GM21723 (cell line): Measurements from ENCODE around the gene WNT16.
"Not testable (repeated sequence)": the region's sequence is repeated elsewhere in the genome, so short reads cannot be mapped to it uniquely, and the experiment has no call there.

ENCODE experiments used
- ATAC-seq: cut with Tn5 transposase; IDR thresholded peaks from one replicate; pipeline ENCODE4 v1.9.1; 2021; ENCODE audit warnings: mild to moderate bottlenecking, moderate library complexity; ENCODE audit not compliant: unreplicated experiment

WNT16 gene

DNA sequence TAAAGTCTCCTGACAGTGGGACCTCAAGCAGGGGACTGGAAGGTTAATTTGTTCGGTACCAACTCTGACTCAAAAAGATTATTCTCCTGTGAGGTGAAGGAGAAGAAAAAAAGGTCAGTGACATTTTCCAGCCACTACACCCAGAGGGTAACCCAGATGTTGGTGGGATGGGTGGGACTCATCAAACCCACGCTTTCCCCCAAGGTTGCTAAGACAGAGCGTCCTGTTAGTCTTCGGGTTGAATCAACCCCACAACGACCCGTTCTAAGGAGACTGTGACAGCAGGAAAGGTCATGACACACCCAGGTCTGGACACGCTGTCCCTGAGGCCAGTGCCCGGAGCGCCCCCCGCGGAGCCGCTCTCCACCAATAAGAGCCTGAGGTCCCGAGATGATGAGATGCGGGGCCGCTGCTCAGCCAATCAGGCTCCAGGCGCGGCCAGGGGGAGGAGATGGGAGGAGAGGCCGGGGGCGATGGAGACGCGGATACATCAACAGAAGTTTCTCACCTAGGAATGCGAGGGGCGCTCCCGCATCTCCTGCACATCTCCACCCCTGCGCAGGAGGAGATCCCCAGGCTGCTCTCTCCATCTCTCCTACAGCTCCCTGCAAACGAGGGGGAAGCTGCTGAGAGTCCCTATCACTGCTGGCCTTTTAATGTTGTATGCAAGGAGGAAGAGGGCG lies at the start of gene WNT16:
Gene WNT16 (plus strand): TSS at position 493 of the 683 bp plus-strand sequence. CDS start 293 bp downstream, outside the sequence.
- ATAC-seq = no peak

DNA sequence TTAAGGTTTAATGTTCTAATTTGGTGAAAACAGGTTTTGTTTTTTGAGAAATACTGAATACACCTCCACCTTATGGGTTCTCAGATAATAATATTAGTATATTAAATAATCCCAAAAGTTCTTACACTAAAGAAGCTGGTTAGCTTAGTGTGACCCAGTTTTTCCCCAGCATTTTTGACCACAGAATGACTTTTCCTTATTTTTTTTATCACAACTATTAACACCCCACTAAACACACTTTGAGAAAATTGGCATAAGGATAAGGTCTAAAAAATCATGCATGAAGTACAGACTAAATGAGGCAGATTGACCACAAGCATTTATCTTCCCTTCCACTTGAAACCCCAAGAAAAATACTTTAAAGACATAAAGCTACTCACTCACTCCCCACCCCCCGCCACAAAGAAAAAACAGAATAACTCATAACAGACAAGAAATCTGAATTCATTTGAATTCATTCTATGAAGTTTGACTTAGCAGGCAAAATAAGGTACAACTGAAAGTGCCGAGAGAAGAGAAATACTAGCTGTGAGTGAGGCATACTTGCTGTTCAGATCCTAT lies 49.7 kb upstream of the WNT16 start:
- peak; percentile 19 for ATAC-seq

GRCh38 chr7:121279822-121280221 lies 49.0 kb upstream of the WNT16 start:
- no peak for ATAC-seq

DNA sequence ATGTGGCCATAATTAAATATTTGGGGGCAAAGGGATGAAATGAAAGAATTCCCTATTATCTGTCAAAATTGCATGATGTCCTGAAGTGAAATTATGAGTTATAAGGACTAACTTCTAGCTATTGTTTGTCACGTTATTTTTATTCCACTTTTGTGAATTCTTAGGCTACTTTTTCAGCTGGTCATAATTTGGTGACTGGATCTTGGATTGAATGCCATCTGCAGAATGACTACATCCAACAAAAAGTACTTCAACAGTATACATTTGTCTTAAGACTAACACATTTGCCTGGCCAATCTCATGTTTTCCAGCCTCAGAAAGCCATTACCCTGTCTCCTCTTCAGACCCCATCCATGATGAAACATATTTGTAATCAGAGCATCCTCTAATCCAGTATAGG lies 48.1 kb upstream of the WNT16 start:
- ATAC-seq = no peak

DNA sequence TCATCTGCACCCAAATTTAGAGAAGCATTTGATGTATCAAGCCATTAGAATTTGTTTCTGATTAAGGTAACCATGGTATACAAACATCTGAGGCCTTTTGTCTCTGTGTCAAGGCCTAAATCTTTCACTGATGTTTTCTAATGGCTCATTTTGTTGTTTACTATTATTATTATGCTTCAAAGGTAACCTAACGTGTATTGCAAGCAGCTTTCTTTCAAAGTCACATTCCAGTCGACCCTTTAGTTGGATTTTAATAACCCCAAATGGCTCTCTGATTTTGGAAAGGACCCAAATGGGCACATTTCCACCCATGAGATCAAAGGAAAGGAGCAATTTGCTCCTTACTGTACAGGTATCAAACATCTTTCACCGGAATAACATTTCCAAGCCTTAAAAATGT lies 46.7 kb upstream of the WNT16 start:
- no peak for ATAC-seq

DNA sequence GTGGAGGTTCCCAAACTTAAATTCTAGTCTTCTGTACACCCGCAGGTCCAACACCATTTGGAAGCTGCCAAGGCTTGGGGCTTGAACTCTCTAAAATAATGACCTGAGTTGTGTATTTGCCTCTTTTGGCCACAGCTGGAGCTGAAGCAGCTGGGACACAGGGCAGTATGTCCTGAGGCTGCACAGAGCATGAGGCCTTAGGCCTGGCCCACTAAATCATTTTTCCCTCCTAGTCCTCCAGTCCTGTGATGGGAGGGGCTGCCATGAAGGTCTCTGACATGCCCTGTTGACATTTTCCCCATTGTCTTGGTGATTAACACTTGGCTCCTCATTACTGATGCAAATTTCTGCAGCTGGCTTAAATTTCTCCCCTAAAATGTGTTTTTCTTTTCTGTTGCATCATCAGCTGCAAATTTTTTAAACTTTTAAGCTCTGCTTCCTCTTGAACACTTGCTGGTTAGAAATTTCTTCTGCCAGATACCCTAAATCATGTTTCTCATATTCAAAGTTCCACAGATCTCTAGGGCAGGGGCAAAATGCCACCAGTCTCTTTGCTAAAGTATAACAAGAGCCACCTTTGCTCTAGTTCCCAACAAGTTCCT lies 43.6 kb upstream of the WNT16 start:
- no peak for ATAC-seq

DNA sequence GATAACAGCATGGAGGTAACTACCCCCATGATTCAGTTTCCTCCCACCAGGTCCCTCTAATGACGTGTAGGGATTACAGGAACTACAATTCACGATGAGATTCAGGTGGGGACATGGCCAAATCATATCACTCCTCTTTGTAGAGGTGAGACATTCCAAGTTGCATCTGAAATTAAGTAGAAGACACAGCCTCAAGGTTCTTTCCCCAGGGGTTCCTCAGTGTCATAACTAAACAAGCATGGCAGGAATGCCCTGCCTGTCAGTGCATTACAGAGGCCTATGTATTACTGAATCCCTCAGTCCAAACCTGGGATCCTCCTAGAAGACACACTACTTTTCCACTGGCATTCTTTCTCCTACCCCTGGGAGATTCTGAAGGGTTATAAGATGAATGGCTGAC lies 42.6 kb upstream of the WNT16 start:
- ATAC-seq = no peak

GRCh38 chr7:121286742-121287734 lies 41.8 kb upstream of the WNT16 start:
- no peak for ATAC-seq

DNA sequence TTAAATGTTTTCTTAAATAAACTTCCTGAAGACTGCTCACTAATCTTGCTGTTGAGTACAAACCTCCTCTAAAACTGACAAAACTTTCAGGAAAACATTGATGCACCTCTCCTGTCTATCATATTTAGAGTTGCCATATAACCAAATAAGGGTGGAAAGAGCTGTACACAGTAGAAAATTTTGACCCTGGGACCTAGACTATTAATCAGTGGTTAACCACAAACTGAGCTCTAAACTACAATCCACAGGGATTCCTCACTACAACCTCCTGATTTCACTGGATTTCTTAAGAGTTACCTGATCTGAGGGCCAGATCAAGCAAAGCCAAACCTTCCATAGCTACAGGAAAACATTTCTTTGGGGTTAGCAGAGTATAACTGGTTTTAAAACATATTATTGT lies 39.9 kb upstream of the WNT16 start:
- ATAC-seq = no peak

- not testable (repeated sequence) for ATAC-seq
Observed at GRCh38 chr7:121289930-121290329, 38.9 kb upstream of the WNT16 start.

- no peak for ATAC-seq
Observed at GRCh38 chr7:121294448-121294992, 34.3 kb upstream of the WNT16 start.

- ATAC-seq = no peak
Observed at GRCh38 chr7:121297843-121298242, 31.0 kb upstream of the WNT16 start.

GRCh38 chr7:121298831-121299239 lies 30.0 kb upstream of the WNT16 start:
- ATAC-seq = no peak

GRCh38 chr7:121300685-121301420 lies 27.9 kb upstream of the WNT16 start:
- no peak for ATAC-seq

GRCh38 chr7:121301446-121302213 lies 27.2 kb upstream of the WNT16 start:
- no peak for ATAC-seq

DNA sequence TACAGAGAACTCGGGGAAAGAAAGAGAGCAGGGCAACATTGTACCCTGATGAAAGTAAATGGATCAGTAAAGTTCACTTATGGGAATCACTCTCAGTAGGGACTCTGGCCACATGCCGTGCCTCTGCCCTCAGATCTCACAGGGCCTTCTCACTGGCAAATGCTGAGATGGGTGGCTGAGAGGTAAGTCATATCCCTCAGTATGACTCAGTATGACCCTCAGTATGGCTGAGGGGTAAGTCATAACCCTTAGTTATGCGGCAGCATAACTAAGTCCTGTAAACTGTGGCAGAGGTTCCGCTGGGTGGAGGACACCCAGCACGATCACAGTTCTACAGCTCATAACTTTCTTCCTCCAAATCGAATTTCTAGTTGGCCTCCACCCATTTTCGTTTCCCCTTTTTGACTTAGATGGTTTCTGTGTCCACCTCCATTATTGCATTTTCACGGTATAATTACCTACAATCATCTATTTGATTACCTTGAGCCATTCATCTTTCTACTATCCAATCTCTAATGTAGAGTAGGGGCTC lies 26.5 kb upstream of the WNT16 start:
- peak; percentile 96 for ATAC-seq

GRCh38 chr7:121303422-121304101 lies 25.2 kb upstream of the WNT16 start:
- ATAC-seq = no peak

DNA sequence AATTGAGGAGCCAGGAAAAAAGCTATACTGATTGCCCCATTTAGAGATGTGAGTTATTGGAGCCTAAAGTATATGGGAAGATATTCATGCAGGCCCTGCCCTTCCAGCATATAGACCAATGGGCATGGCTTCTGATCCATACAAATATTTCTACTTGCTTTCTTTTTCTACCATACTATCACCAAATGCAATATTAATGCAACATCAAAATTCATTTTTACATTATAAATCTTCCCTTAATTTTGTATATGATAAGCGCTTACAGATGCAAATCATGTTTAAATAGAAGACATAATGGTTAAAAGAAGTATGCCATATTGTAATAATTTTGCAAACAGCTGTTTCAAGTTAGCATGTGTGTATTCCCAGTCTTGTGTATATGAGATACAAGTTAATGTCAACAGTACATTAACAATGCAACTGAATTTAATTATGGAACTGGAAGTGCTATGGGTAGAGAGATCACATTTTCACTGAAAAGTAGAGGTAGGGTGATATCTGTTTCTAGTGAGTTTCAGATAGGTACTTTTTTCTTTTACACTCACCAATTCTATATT lies 24.6 kb upstream of the WNT16 start:
- no peak for ATAC-seq
